GM12891 (cell line): ENCODE results near the gene GUCY2C.

Experiments
- DNase-seq: peaks from one replicate; pipeline ENCODE4 v3.0.0; 2011; ENCODE audit warnings: low spot score; ENCODE audit not compliant: insufficient read length
- FAIRE-seq: peaks from 2 replicates; lab custom pipeline; 2011; peaks lifted over from hg19 to GRCh38; lab: Jason Lieb, UNC
- PAX5 ChIP-seq: IDR thresholded peaks from 2 replicates; pipeline ENCODE4 v1.6.1; 2011; ENCODE audit warnings: low read length, moderate library complexity, mild to moderate bottlenecking; ENCODE audit not compliant: insufficient read depth, severe bottlenecking
- POLR2A ChIP-seq: IDR thresholded peaks from 2 replicates; pipeline ENCODE4 v1.6.1; 2011; ENCODE audit warnings: low read depth, low read length, control low read depth
- POLR2AphosphoS5 ChIP-seq: IDR thresholded peaks from 2 replicates; pipeline ENCODE4 v1.6.1; 2011; ENCODE audit warnings: low read depth, low read length, control low read depth
- POU2F2 ChIP-seq: IDR thresholded peaks from 2 replicates; pipeline ENCODE4 v1.6.1; 2011; ENCODE audit warnings: low read depth, mild to moderate bottlenecking, control low read depth, low read length, moderate library complexity
- SPI1 ChIP-seq: IDR thresholded peaks from 2 replicates; pipeline ENCODE4 v1.6.1; 2011; ENCODE audit warnings: low read depth, low read length, control low read depth
- TAF1 ChIP-seq: IDR thresholded peaks from 2 replicates; pipeline ENCODE4 v1.6.1; 2011; ENCODE audit warnings: low read depth, low read length, control low read depth

GUCY2C gene

DNA sequence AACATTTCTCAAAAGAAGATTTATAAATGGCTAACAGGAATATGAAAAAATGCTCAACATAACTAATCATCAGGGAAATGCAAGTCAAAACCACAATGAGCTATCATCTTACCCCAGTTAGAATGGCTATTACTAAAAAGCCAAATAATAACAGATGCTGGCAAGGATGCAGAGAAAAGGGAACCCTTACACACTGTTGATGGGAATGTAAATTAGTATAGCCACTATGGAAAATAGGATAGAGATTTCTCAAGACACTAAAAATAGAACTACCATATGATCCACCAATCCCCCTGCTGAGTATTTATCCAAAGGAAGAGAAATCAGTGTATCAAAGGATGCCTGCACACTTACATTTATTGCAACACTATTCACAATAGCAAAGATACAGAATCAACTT, 58.3 kb downstream of the GUCY2C start:
- no peak for TF ChIP-seq TAF1
- TF ChIP-seq POU2F2: no peak
- TF ChIP-seq POLR2A: no peak
- no peak for TF ChIP-seq POLR2AphosphoS5
- TF ChIP-seq SPI1: no peak
- TF ChIP-seq PAX5: no peak
- no peak for FAIRE-seq
- no peak for DNase-seq

DNA sequence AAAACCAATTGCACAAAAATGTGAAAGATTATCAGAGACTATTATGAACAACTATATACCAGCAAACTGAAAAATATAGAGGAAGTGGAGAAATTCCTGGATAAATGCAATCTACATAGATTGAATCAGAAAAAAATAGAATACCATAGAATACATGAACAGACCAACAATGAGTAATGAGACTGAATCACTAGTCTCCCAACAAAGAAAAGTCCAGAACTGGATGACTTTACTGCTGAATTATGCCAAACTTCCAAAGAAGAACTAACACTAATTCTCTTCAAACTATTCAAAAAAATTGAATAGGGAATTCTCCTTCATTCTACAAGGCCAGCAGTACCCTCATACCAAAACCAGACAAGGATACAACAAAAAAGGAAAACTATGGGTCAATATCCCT, 60.6 kb downstream of the GUCY2C start:
- TF ChIP-seq PAX5 (no peak), SPI1 (no peak), POLR2AphosphoS5 (no peak), POLR2A (no peak), TAF1 (no peak), POU2F2 (no peak)
- FAIRE-seq: no peak
- DNase-seq: no peak

DNA sequence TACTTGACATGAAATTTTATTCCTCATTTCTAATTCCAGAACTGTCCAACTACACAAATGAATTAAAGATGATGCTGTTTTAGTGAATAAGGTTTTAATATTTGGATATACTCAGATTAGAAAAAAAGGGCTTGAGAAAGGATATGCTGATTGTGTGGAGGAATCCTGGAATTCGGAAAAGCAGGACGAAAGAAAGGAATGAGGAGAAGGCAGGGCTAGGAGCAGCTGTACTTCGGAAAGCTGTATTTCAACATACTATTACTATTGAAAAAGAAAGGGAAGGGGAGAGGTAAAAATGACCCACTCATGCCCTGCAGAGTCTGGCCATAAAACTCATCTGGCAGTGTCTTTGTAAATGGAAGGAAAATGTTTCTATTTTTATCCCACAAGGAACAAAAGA, 65.6 kb downstream of the GUCY2C start:
- DNase-seq: no peak
- no peak for FAIRE-seq
- no peak for TF ChIP-seq POLR2AphosphoS5
- TF ChIP-seq PAX5: no peak
- TF ChIP-seq TAF1: no peak
- TF ChIP-seq POU2F2: no peak
- no peak for TF ChIP-seq SPI1
- TF ChIP-seq POLR2A: no peak

DNA sequence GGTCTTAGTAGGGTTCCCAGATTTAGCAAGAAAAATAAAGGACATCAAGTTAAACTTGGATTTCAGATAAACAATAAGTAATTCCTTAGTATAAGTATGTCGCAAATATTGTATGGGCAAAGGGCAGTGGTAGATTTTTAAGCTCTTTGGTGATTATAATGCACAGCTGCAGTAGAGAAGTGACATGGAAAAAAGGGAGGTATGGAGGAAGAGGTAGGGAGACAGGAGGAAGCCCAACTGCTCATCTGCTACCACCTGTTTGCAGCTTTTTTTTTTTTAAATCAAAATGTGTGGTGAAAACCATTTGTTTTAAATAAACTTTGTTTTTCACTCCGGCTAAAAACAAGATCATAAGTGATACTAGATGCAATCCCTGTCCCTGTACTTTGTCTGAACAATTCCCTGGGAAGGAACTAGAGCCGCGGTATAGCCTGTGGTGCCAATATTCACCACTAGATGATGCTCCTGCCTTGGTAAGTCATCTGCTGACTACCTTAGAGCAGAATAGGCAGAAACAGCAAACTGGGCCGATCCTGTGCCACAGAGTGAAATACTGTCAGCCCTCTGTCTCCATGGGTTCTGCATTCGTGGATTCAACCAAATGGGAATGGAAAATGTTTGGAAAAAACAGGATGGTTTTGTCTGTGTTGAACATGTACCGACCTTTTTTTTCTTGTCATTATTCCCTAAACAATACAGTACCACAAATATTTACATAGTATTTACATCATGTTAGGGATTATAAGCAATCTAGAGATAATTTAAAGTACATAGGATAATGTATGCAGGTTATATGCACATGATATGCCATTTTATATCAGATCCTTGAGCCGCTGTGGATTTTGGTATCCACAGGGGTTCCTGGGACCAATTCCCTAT, 66.3 kb downstream of the GUCY2C start:
- no peak for DNase-seq
- no peak for TF ChIP-seq POU2F2
- TF ChIP-seq SPI1: 0 out of 2 replicates have a peak, but pooled peaks have one; percentile 11
- TF ChIP-seq PAX5: no peak
- FAIRE-seq: peak; percentile 96

DNA sequence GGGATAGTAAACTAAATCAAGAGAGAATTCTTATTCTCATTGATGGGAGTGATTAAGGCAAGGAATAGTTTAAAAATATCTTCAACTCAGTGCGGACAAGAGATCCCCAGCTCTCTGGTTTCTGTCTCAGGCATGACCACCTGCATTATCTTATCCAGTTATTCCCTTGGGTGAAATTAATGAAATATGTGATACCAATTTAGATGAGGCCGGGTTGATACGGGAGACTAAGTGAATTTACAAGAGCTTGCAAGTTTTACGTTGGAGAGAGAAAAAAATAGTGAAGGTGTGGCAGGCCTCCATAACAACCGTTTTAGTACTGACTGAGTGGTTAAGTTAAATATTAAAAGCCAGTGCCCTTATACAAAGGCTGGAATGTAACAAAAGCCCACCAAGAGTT, 67.6 kb downstream of the GUCY2C start:
- DNase-seq: no peak
- no peak for FAIRE-seq
- TF ChIP-seq TAF1 (no peak), SPI1 (no peak), POLR2AphosphoS5 (no peak), POU2F2 (no peak), POLR2A (no peak), PAX5 (no peak)

DNA sequence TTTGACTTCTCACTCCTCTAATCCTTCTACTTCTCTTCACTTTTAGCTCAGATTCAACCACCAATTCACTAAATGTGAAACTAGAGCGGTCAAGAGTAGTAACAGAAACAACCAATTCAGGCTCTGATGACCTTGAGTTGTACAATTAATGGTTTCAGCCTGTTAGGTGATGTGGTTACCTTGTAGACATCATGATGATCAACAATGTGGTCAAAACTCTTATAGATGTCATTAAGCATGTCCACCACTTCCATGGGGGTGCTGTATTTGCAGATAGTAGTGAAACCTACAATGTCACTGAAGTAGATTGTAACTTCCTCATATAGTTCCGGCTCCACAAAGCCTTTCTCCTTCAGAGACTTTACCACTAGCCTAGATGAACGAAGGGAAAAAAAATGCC, 74.6 kb downstream of the GUCY2C start:
- DNase-seq: no peak
- TF ChIP-seq SPI1: 0 out of 2 replicates have a peak, but pooled peaks have one; percentile 21
- TF ChIP-seq PAX5: no peak
- FAIRE-seq: peak; percentile 97

DNA sequence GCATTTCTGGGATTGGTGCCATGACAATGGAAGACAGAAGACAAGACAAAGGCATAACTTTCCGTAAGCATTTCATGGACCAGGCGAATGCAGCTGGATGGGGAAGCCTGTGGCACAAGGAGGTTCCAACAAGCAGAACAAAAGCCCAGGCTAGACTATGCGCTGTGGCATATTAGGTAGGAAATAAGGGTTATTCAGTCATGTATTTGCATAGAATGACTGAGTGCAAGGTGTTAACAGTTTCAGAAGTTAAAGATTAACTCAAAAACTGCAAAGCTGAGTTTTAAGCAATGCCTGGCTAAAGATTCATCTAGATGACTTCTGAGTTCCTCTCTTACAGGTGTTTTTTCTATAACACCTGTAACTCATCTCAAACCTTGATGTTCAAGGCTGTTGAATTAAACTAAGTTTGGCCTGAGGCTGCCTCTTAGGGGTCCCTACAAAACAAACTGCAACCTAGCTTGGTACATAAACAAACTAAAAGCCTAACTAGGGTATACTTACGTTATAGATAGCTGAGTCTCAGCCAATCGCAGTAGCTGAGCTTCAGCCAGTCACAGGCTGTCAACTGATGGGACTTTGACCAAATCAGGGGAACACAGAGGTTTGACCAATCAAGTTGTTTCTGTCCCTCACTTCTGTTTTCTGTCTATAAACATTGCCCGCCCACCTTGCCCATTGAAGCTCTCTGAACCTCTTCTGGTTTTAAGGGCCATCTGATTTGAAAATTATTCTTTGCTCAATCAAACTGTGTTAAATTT, 76.5 kb downstream of the GUCY2C start:
- DNase-seq: no peak
- FAIRE-seq: peak; percentile 62
- TF ChIP-seq SPI1 (0 out of 2 replicates have a peak, but pooled peaks have one; percentile 15), POLR2A (no peak), POU2F2 (peak; percentile 41; the same call in 1 of the 2 replicates), PAX5 (no peak)

DNA sequence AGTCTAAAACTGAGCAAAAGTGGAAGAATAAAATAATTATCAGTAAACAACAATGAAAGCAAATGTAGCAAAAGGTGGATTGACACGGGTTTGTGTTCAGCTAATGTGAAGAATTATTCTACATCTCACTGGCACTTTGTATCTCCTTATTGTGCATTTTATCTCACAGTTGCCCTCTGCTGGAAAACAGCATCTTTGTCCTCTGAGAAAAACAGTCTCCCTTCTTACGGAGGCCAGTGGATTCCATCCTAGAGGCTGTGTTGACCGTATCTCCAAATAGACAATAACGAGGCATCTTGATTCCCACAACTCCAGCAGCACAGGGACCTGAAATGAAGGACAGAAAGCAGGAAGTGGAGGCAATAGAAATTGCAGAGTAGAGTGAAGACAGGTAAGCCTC, 77.4 kb downstream of the GUCY2C start:
- DNase-seq: no peak
- no peak for TF ChIP-seq PAX5
- TF ChIP-seq POU2F2: no peak
- no peak for TF ChIP-seq SPI1
- no peak for TF ChIP-seq TAF1
- no peak for TF ChIP-seq POLR2AphosphoS5
- no peak for TF ChIP-seq POLR2A
- FAIRE-seq: peak; percentile 84

DNA sequence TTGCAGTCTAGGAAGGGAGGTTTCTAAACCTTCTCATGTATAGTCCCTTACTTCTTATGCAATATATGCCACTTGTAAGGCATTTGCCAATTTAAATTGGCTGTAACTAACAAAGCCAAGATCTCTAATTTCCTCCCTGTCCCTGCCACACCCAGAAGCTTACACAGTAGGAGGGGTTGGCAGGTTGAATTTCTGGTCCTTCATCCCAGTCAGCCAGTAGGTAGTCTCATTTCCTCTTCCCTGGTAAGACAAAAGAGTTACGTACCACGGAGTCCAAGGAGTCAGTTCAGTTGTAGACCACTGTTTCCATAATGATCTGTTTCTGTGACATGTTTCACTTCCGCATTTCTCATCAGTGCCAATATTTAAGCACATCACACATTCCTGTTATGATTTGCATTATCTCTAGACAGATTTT, 81.7 kb downstream of the GUCY2C start:
- peak; percentile 93 for FAIRE-seq
- DNase-seq: no peak
- no peak for TF ChIP-seq TAF1
- no peak for TF ChIP-seq PAX5
- TF ChIP-seq POLR2A: no peak
- TF ChIP-seq SPI1: peak; percentile 100
- peak; percentile 33; the same call in 1 of the 2 replicates for TF ChIP-seq POU2F2
- TF ChIP-seq POLR2AphosphoS5: no peak

DNA sequence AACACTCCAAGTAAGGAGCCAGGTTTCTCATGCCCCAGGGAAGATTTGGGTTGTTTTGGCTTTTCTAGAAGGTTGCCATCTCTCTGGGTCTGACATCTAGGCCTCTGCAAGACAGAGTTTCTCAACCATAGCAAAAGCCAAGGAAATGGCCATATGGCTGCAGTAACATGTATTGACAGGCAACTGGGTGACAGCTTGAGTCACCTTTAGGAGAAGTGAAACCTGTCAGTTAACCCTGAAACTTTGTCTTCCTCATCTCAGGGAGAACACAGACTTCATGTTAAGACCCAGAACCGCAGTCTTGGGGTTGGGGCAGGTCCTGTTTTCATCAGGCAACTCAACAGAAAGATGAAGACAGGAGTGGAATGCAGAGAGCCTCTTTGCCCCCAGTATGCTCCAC, 82.7 kb downstream of the GUCY2C start:
- TF ChIP-seq POLR2A (peak; percentile 33; the same call in 1 of the 2 replicates), SPI1 (peak; percentile 100), POLR2AphosphoS5 (peak; percentile 58; the same call in 1 of the 2 replicates), PAX5 (peak; percentile 74), TAF1 (peak; percentile 29; the same call in 1 of the 2 replicates), POU2F2 (peak; percentile 11; the same call in 1 of the 2 replicates)

More for the DNA sequence above, 82.7 kb downstream of the GUCY2C start:
- FAIRE-seq (peak; percentile 97), DNase-seq (no peak)
